GM12878 (cell line): ENCODE data around the gene JAG2.

Experiments
- EP300 ChIP-seq, 2 experiments: fragments of 150-350 bp in 1 of 2; IDR thresholded peaks; 2 replicates each; pipeline ENCODE4 v1.6.1; 2011 to 2012; ENCODE audit warnings: low read depth in 2 of 2, low read length in 2 of 2, borderline replicate concordance in 1 of 2, improper control_type of control experiment in 1 of 2, inconsistent platforms in 1 of 2; ENCODE audit not compliant: control insufficient read depth in 1 of 2
- HDAC2 ChIP-seq: fragments of 200-600 bp; sonication (generic); IDR thresholded peaks from 2 replicates; pipeline ENCODE4 v1.6.1; 2017
- JUND ChIP-seq: IDR thresholded peaks from 2 replicates; pipeline ENCODE4 v1.6.1; 2012; ENCODE audit warnings: low read depth, mild to moderate bottlenecking, low read length, improper control_type of control experiment, moderate library complexity
- MEF2A ChIP-seq: IDR thresholded peaks from 2 replicates; pipeline ENCODE4 v1.6.1; 2011; ENCODE audit warnings: low read depth, mild to moderate bottlenecking, low read length, moderate library complexity; ENCODE audit not compliant: insufficient read depth
- POLR2A ChIP-seq: IDR thresholded peaks from 2 replicates; pipeline ENCODE4 v1.6.1; 2011; ENCODE audit warnings: low read depth, mild to moderate bottlenecking, low read length
- TF ChIP-seq, protein P1 (sequence below), 3 experiments: IDR thresholded peaks in 2 of 3; conservative IDR thresholded peaks in 1 of 3; 2 replicates each; pipeline ENCODE4 v1.5.1; 2011; ENCODE audit warnings: low read depth in 3 of 3, low read length in 3 of 3, mild to moderate bottlenecking in 3 of 3, control low read depth in 2 of 3, moderate library complexity in 2 of 3, inconsistent platforms in 1 of 3, mixed read lengths in 1 of 3; ENCODE audit not compliant: control insufficient read depth in 2 of 3, insufficient read depth in 1 of 3; ENCODE audit errors: extremely low read depth in 1 of 3

- TF ChIP-seq, protein P1, sequence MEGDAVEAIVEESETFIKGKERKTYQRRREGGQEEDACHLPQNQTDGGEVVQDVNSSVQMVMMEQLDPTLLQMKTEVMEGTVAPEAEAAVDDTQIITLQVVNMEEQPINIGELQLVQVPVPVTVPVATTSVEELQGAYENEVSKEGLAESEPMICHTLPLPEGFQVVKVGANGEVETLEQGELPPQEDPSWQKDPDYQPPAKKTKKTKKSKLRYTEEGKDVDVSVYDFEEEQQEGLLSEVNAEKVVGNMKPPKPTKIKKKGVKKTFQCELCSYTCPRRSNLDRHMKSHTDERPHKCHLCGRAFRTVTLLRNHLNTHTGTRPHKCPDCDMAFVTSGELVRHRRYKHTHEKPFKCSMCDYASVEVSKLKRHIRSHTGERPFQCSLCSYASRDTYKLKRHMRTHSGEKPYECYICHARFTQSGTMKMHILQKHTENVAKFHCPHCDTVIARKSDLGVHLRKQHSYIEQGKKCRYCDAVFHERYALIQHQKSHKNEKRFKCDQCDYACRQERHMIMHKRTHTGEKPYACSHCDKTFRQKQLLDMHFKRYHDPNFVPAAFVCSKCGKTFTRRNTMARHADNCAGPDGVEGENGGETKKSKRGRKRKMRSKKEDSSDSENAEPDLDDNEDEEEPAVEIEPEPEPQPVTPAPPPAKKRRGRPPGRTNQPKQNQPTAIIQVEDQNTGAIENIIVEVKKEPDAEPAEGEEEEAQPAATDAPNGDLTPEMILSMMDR (IDR thresholded peaks at IDR 0.05 in 2 of 3, conservative IDR thresholded peaks at IDR 0.05 in 1 of 3; ENCODE audit: control insufficient read depth in 2 of 3, extremely low read depth in 1 of 3, insufficient read depth in 1 of 3, low read depth in 3 of 3, low read length in 3 of 3): no peak
- TF ChIP-seq JUND (no peak), HDAC2 (no peak), MEF2A (no peak), POLR2A (no peak), EP300 (IDR thresholded peaks at IDR 0.05; ENCODE audit: borderline replicate concordance in 1 of 2, control insufficient read depth in 1 of 2, low read depth in 2 of 2, low read length in 2 of 2) (no peak)
These were observed 76.9 kb downstream of the JAG2 start for GRCh38 chr14:105091517-105092170.
